NCI-H1694 treated with DMSO at 0.1 percent for 48 hours (cell line): ENCODE results near the gene TIMM21.

Source experiments
- DNase-seq: peaks from one replicate; lab custom pipeline; 2025; lab: John Stamatoyannopoulos, UW

Gene TIMM21

GRCh38 chr18:74148543-74149070 lies 284 bp downstream of the TIMM21 start:
- DNase-seq = no peak

- DNase-seq = no peak
These were observed 1.6 kb downstream of the TIMM21 start for GRCh38 chr18:74149878-74150277.

DNA sequence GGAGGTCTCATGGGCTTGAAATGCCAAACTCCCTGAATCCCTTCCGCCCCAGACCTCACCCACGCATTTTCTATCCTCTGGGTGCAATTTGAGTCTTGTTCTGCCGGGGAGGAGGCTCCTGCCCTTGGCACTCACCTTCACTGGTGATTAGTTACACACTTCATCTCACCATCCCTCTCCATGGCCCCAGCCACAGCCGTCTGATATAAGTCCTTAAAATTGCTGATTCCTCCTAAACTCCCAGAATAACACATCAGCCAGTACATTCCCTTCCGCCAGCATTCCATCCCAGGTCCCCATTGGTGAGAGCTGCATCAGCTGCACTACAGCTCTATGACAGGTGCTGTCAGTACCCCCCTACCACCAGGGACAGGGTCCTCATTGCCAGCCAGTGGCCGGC lies 3.9 kb downstream of the TIMM21 start:
- DNase-seq = no peak

- no peak for DNase-seq
These were observed 4.5 kb downstream of the TIMM21 start for GRCh38 chr18:74152857-74153256.

- DNase-seq = no peak
These were observed 5.1 kb downstream of the TIMM21 start for GRCh38 chr18:74153377-74153776.

- no peak for DNase-seq
These were observed 5.5 kb downstream of the TIMM21 start for GRCh38 chr18:74153793-74154192.

DNA sequence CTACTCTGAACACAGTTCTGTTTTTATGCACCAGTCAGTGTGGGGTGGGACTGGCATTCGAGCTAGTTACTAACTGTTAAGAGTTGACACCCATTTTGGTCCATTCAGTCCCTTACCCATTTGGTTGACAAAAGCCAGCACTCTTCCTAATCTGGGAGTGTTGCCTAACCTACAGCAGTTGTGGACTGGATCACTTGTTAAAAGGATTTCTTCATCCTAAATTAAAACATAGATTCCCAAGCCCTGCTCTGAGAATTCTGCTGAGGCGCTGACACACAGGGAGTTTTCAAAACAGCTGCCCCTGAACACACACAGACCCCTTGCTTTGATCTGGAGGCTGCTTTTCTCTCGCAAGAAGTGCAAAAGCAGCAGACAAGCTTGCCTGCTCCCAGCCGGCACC lies 6.4 kb downstream of the TIMM21 start:
- DNase-seq = no peak

DNA sequence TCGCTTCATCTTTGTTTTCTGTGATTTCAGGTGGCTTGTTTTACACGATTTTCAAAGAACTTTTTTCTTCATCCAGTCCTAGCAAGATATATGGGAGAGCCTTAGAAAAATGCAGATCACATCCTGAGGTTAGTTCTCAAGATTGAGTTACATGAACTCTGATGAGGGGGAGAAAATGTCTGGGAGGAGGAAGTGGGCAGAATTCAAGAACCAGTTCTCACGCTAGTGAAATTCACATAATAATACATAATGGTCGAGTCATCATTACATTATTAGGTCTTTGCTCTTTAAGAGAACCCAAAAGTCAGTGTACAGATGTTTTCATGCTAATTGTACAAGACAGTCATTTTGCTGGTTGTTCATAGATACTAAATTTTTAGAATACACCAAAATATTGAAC lies 7.0 kb downstream of the TIMM21 start:
- DNase-seq = no peak

- DNase-seq = no peak
These were observed 14.8 kb downstream of the TIMM21 start for GRCh38 chr18:74163019-74163660.

DNA sequence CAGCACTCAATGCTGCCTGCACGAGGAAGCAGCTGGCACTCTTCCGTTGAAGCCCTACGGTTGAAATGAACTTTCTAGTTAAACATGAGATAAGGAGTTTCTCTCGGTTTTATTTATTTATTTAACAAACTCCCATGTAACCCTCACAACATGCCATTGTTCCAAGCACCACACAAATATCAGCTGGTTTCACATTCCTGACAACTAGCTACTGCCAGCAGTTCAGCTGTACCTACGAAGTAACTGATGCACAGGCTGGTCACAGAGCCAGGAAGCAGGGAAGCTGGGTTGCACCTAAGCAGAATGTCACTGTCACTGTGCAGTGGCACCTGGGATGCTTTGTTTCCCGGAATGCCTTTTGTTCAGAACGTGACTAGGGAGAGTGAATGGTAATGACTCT lies 18.1 kb downstream of the TIMM21 start:
- DNase-seq = no peak

GRCh38 chr18:74171910-74172606 lies 23.7 kb downstream of the TIMM21 start:
- no peak for DNase-seq

GRCh38 chr18:74172697-74173433 lies 24.5 kb downstream of the TIMM21 start:
- DNase-seq = no peak

DNA sequence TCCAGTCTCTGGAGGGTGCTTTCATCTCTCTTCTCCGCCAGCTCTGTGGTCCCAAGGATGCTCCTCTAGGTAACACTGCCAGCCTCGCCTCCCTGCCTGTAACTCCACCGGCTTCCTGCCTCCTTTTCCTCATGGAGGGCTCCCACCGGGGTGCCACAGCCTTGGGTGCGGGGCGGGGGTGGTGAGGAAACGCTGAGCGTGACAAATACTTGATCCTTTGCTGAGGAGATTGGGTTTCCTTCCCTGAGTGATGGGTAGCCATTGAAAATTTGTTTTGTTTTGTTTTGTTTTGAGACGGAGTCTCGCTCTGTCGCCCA lies 25.1 kb downstream of the TIMM21 start:
- DNase-seq = no peak

GRCh38 chr18:74175658-74176057 lies 27.3 kb downstream of the TIMM21 start:
- no peak for DNase-seq

- DNase-seq = no peak
These were observed 30.6 kb downstream of the TIMM21 start for GRCh38 chr18:74178884-74179283.

GRCh38 chr18:74179623-74180199 lies 31.4 kb downstream of the TIMM21 start:
- DNase-seq = no peak

- DNase-seq = no peak
These were observed 34.0 kb downstream of the TIMM21 start for GRCh38 chr18:74182335-74182734.

DNA sequence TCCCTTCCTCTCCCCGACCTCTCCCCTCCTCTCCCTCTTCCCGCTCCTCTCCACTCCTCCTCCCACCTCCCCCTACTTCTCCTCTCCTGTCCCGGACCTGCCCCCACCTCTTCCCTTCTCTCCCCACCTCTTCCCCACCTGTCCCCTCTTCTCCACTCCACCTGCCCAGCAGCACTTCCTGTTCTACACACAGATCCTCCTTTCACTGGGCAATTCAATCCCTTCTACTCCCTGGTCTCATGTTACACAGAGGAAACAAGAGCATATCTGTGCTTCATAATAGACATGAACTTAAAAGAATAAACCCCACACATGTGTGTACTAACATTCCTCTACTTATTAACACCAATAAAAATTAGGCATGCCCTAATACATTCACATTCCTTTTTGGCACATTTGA lies 34.8 kb downstream of the TIMM21 start:
- no peak for DNase-seq

DNA sequence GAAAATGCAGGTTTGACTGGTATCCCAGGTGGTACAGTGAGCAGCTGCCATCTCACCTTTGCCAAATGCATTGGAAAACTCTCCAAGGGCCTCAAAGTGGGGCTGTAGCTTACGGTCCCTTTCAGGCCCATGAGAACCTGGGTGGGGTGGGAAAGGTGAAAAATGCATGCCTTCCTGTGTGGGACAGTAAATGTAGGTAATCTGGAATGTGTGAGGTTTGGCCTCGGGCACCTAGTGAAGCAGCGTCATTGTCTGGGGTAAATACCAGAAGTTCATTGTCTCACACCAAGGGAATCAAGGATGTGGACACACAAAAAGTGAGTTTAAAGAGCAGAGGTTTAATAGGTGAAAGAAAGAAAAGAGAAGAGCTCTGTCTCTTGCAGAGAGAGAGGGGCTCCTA lies 36.6 kb downstream of the TIMM21 start:
- DNase-seq = no peak

- no peak for DNase-seq
These were observed 37.5 kb downstream of the TIMM21 start for GRCh38 chr18:74185860-74186259.

DNA sequence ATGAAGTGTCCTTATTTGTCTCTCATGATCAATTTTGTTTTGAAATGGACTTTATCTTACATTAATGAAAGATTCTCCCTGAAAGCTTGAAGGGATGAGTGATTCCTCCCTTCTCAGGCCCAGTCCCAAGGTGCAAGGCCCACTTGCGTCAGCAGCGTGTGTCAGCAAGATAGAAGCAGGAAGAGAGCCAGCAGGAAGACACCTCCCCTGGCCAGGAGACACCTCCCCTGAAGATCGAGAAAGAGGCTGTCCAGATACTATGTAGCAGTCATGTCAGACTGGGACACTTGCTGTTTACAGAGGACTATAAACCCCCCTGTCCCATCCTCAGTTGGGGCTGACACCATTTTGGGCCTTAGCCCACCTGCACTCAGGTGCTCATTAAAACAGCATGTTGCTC lies 38.3 kb downstream of the TIMM21 start:
- no peak for DNase-seq

DNA sequence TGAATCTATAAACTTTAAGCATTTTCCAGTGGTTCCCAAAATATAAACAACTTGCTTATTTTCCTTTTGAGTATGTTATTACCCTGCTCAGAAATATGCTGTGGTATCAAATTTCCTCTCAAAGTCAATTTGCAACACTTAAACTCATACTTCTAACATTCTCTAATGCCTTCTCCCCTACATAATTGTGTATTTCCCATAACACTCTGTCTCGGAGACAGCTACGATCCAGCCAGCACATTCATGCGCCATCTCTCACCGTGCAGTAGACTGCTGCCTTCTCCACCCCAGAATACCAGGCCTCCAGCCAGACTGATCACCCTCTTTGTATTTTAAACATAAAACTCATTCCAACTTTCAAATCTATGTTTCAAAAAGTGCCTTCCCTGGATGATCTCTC lies 41.8 kb downstream of the TIMM21 start:
- no peak for DNase-seq

- DNase-seq = no peak
These were observed 43.3 kb downstream of the TIMM21 start for GRCh38 chr18:74191577-74191976.
